ENCODE measurements around the gene AMH.

GRCh38 chr19:2227415-2228156, 21.5 kb upstream of the AMH start:
- TF ChIP-seq CTCF (IDR thresholded peaks at IDR 0.05) = no peak
- no peak for TF ChIP-seq ZFX (IDR thresholded peaks at IDR 0.05; ENCODE audit: borderline replicate concordance)

Measured in 22Rv1 (cell line).